Measurements from ENCODE around the gene PARD6A. TPM values are rescaled to one million over a fixed set of nuclear protein-coding genes. Genes with fewer than 3 reads are reported as not detected.

Gene PARD6A
- total and polyA plus RNA-seq, 7 donors: 4.2 to 16.6 (median 12.8) TPM

DNA sequence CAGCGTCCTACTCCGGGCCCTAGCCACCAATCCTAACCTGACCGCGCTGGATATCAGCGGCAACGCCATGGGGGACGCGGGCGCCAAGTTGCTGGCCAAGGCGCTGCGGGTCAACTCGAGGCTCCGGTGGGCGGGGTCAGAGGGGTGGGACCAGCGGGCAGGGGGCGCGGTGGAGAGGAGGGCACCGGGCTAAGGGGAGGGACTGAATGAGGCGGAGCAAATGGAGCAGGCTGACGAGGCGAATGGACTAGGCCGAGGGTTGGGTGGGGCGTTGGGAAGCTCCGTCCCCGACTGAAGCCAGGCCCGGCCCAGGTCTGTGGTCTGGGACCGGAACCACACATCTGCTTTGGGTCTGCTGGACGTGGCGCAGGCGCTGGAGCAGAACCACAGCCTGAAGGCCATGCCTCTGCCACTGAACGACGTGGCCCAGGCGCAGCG lies 11.2 kb upstream of the PARD6A start:
- Histone ChIP-seq H3K4me3 (no peak overlapping the region), H3K27ac (no peak overlapping the region), H3K9me3 (no peaks in the 10 kb centered on the region), H3K36me3 (no peaks in the 10 kb centered on the region), H3K4me1 (peaks cover 0 to 30% (median 28%) of the 10 kb centered on the region in 4 donors), H3K27me3 (peaks cover 61 to 100% (median 94%) of the 10 kb centered on the region in 3 donors)
- 17 to 57% methylated on average over 34 of the region's 34 CpGs for WGBS, 2 donors
- no peak for DNase-seq
- TF ChIP-seq, protein P1, sequence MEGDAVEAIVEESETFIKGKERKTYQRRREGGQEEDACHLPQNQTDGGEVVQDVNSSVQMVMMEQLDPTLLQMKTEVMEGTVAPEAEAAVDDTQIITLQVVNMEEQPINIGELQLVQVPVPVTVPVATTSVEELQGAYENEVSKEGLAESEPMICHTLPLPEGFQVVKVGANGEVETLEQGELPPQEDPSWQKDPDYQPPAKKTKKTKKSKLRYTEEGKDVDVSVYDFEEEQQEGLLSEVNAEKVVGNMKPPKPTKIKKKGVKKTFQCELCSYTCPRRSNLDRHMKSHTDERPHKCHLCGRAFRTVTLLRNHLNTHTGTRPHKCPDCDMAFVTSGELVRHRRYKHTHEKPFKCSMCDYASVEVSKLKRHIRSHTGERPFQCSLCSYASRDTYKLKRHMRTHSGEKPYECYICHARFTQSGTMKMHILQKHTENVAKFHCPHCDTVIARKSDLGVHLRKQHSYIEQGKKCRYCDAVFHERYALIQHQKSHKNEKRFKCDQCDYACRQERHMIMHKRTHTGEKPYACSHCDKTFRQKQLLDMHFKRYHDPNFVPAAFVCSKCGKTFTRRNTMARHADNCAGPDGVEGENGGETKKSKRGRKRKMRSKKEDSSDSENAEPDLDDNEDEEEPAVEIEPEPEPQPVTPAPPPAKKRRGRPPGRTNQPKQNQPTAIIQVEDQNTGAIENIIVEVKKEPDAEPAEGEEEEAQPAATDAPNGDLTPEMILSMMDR (IDR thresholded peaks at IDR 0.05): no peak
- TF ChIP-seq EP300 (IDR thresholded peaks at IDR 0.05) (no peak), POLR2AphosphoS5 (IDR thresholded peaks at IDR 0.05) (no peak), POLR2A (IDR thresholded peaks at IDR 0.05) (no peak)
- intact Hi-C loops (cut with DNase I): no loop called here

DNA sequence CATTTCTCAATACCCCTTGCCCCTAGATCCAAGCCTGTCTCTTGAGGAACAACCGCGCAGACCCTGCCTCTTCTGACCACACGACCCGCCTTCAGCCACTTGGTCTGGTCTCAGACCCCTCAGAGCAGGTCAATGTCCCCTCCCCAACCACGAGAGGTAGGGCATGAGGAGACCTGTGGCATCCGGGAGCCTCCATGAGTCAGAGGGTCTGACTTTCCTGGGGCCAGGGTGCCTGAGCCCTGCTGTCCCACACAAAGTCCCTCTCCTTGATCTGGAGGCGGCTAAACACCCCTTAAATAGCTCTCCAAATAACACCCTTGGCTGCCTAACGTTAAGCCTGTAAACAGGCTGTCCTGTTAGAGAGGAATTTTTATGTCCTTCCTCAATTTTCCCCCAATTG lies 10.7 kb upstream of the PARD6A start:
- Histone ChIP-seq H3K27ac (no peak overlapping the region), H3K4me1 (peaks cover 0 to 25% (median 23%) of the 10 kb centered on the region in 4 donors), H3K9me3 (no peaks in the 10 kb centered on the region), H3K4me3 (no peak overlapping the region), H3K36me3 (no peaks in the 10 kb centered on the region), H3K27me3 (peaks cover 60 to 100% (median 94%) of the 10 kb centered on the region in 3 donors)
- WGBS, 2 donors: 59 to 75% methylated on average over 8 of the region's 8 CpGs
- intact Hi-C loops (cut with DNase I): no loop called here
- no peak for DNase-seq
- TF ChIP-seq POLR2AphosphoS5 (IDR thresholded peaks at IDR 0.05) (no peak), EP300 (IDR thresholded peaks at IDR 0.05) (no peak), POLR2A (IDR thresholded peaks at IDR 0.05) (no peak)
- TF ChIP-seq, protein P1 (IDR thresholded peaks at IDR 0.05): no peak

DNA sequence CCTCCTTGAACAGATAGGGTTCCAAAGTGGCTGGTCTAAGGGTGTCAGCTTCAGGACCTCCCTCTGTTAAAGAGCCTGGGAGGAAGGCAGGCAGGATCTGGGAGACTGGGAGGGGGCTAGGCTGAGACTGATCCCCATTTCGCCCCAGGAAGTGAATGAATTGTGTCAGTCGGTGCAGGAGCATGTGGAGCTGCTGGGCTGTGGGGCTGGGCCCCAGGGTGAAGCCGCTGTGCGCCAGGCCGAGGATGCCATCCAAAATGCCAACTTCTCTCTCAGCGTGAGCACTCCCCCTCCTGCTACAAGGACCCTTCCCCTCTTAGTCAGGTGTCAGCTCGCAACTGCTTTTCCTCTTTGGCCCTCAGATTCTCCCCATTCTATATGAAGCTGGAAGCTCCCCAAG lies 9.7 kb upstream of the PARD6A start:
- no peaks in the 10 kb centered on the region for H3K9me3 ChIP-seq
- H3K4me3 ChIP-seq: no peak overlapping the region
- peaks cover 52 to 97% (median 83%) of the 10 kb centered on the region in 3 donors for H3K27me3 ChIP-seq
- H3K27ac ChIP-seq: no peak overlapping the region
- peaks cover 0 to 25% (median 21%) of the 10 kb centered on the region in 4 donors for H3K4me1 ChIP-seq
- intact Hi-C loops (cut with DNase I): no loop called here
- 93% methylated on average over 7 of the region's 7 CpGs for WGBS, 2 donors
- H3K36me3 ChIP-seq: no peaks in the 10 kb centered on the region
- no peak for DNase-seq
- TF ChIP-seq EP300 (IDR thresholded peaks at IDR 0.05): no peak
- no peak for TF ChIP-seq POLR2AphosphoS5 (IDR thresholded peaks at IDR 0.05)
- no peak for TF ChIP-seq POLR2A (IDR thresholded peaks at IDR 0.05)
- TF ChIP-seq, protein P1 (IDR thresholded peaks at IDR 0.05): no peak

DNA sequence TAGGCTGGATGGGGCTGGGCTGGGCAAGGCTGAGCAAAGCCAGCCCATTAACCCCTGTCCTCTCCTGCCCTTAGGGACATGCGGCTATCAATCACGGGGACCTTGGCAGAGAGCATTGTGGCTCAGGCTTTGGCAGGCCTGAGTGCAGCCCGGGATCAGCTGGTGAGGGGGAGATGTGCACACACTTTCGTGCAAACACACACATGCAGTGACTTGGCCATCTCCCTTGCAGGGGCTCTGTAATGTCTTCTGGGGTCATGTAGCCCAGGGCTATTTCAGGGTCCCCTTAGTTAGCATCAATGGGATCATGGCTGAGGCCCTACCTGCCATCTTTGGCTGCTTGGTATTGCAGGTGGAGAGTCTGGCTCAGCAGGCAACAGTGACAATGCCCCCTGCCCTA lies 8.9 kb upstream of the PARD6A start:
- no peak overlapping the region for H3K4me3 ChIP-seq
- TF ChIP-seq, protein P1 (IDR thresholded peaks at IDR 0.05): no peak
- TF ChIP-seq EP300 (IDR thresholded peaks at IDR 0.05) (no peak), POLR2AphosphoS5 (IDR thresholded peaks at IDR 0.05) (no peak), POLR2A (IDR thresholded peaks at IDR 0.05) (no peak)
- H3K4me1 ChIP-seq: peaks cover 0 to 25% (median 21%) of the 10 kb centered on the region in 4 donors
- WGBS, 2 donors: 85 to 91% methylated on average over 4 of the region's 4 CpGs
- H3K36me3 ChIP-seq: peaks cover 0 to 3% (median 0%) of the 10 kb centered on the region in 4 donors
- H3K27ac ChIP-seq: no peak overlapping the region
- DNase-seq: no peak
- peaks cover 46 to 88% (median 77%) of the 10 kb centered on the region in 3 donors for H3K27me3 ChIP-seq
- intact Hi-C loops (cut with DNase I): no loop called here
- H3K9me3 ChIP-seq: no peaks in the 10 kb centered on the region
